HepG2 (cell line): ENCODE measurements around the gene SSNA1. TPM values are rescaled to one million over a fixed set of nuclear protein-coding genes. Genes with fewer than 3 reads are reported as not detected.
A peak's percentile ranks its signal among the peaks of the same experiment; 100 is the strongest.

Experiments
- BORCS8-MEF2B ChIP-seq: sonication (generic); formaldehyde crosslinking; IDR thresholded peaks from 2 replicates; pipeline ENCODE4 v1.8.0; 2022; ENCODE audit warnings: mild to moderate bottlenecking, missing genetic modification reagents
- DRAP1 ChIP-seq: IDR thresholded peaks from 2 replicates; pipeline ENCODE4 v1.6.1; 2016; ENCODE audit warnings: missing genetic modification reagents, missing compliant biosample characterization
- HMG20A ChIP-seq: IDR thresholded peaks from 2 replicates; pipeline ENCODE4 v1.6.1; 2016; ENCODE audit warnings: borderline replicate concordance
- HMGA1 ChIP-seq: sonication (generic); formaldehyde crosslinking; conservative IDR thresholded peaks from 2 replicates; pipeline ENCODE4 v1.4.0; 2020; ENCODE audit warnings: missing genetic modification reagents
- KLF11 ChIP-seq: IDR thresholded peaks from 2 replicates; pipeline ENCODE4 v1.6.1; 2016; ENCODE audit warnings: missing compliant biosample characterization
- MIER3 ChIP-seq: IDR thresholded peaks from 2 replicates; pipeline ENCODE4 v1.6.1; 2016; ENCODE audit warnings: missing compliant biosample characterization, borderline replicate concordance
- SMYD3 ChIP-seq: sonication (generic); formaldehyde crosslinking; IDR thresholded peaks from 2 replicates; pipeline ENCODE4 v1.8.1; 2023; ENCODE audit warnings: mild to moderate bottlenecking, missing genetic modification reagents
- ZBTB20 ChIP-seq: sonication (generic); formaldehyde crosslinking; IDR thresholded peaks from 2 replicates; pipeline ENCODE4 v1.8.1; 2023; ENCODE audit warnings: missing genetic modification reagents, low read depth, mild to moderate bottlenecking, borderline replicate concordance
- ZBTB4 ChIP-seq: sonication (generic); formaldehyde crosslinking; IDR thresholded peaks from 2 replicates; pipeline ENCODE4 v1.4.0; 2020; ENCODE audit warnings: missing genetic modification reagents, mild to moderate bottlenecking, borderline replicate concordance
- ZBTB46 ChIP-seq: sonication (generic); formaldehyde crosslinking; IDR thresholded peaks from 2 replicates; pipeline ENCODE4 v1.4.0; 2020; ENCODE audit warnings: mild to moderate bottlenecking, missing genetic modification reagents, borderline replicate concordance
- ZNF329 ChIP-seq: sonication (generic); formaldehyde crosslinking; IDR thresholded peaks from 2 replicates; pipeline ENCODE4 v1.9.0; 2021; ENCODE audit warnings: low read depth, mild to moderate bottlenecking, missing genetic modification reagents
- ZNF362 ChIP-seq: sonication (generic); formaldehyde crosslinking; IDR thresholded peaks from 2 replicates; pipeline ENCODE4 v1.4.0; 2020; ENCODE audit warnings: missing genetic modification reagents, mild to moderate bottlenecking, borderline replicate concordance
- ZZZ3 ChIP-seq: sonication (generic); formaldehyde crosslinking; IDR thresholded peaks from 2 replicates; pipeline ENCODE4 v1.4.0; 2020; ENCODE audit warnings: missing genetic modification reagents, mild to moderate bottlenecking, borderline replicate concordance
- polyA plus RNA-seq, 8 experiments: library from polyadenylated mRNA; depleted of rRNA in 3 of 8; stranded (reverse) in 7 of 8; unstranded in 1 of 8; fragments of >200 nt; fragmentation: Illumina TruSeq in 4 of 8; extraction: Trizol in 4 of 8; gene quantifications; 2 replicates each; pipeline versions ENCODE4 v1.2.1 to v1.2.3, GENCODE V29; 2011 to 2016; ENCODE audit warnings: low read depth in 4 of 8, missing spikeins in 1 of 8, mixed read lengths in 1 of 8; ENCODE audit not compliant: insufficient read depth in 1 of 8
- total RNA-seq, 5 experiments: library from RNA; depleted of rRNA; stranded (reverse); fragments of >200 nt; fragmentation: Illumina TruSeq; extraction: Trizol; gene quantifications; 2 replicates each; pipeline ENCODE4 v1.2.3, GENCODE V29; 2016; ENCODE audit warnings: low read depth in 1 of 5
- TF ChIP-seq, protein P1 (sequence below), 2 experiments: sonication (generic) in 1 of 2; formaldehyde crosslinking in 1 of 2; IDR thresholded peaks; 2 replicates each; pipeline versions ENCODE4 v1.5.1 to v1.6.1; 2011 to 2020; ENCODE audit warnings: borderline replicate concordance in 1 of 2, low read depth in 1 of 2, low read length in 1 of 2, mild to moderate bottlenecking in 1 of 2, missing genetic modification reagents in 1 of 2, moderate library complexity in 1 of 2
- TF ChIP-seq, protein P2 (sequence below): sonication (generic); formaldehyde crosslinking; IDR thresholded peaks from 2 replicates; pipeline ENCODE4 v1.8.1; 2023; ENCODE audit warnings: mild to moderate bottlenecking, moderate library complexity, missing genetic modification reagents

SSNA1 gene
- total and polyA plus RNA-seq, 2 of the 13 experiments (the other 11 are each of a cell fraction or from before 2014, with no cell fraction given) = 35.9 to 49.4 TPM

- TF ChIP-seq BORCS8-MEF2B = peak; percentile 92; the same call in 1 of the 2 replicates
- peak; percentile 48; the same call in 1 of the 2 replicates for TF ChIP-seq MIER3 (CRISPR knock-in tag)
- TF ChIP-seq, protein P1, sequence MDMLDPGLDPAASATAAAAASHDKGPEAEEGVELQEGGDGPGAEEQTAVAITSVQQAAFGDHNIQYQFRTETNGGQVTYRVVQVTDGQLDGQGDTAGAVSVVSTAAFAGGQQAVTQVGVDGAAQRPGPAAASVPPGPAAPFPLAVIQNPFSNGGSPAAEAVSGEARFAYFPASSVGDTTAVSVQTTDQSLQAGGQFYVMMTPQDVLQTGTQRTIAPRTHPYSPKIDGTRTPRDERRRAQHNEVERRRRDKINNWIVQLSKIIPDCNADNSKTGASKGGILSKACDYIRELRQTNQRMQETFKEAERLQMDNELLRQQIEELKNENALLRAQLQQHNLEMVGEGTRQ (IDR thresholded peaks at IDR 0.05; ENCODE audit: low read depth, low read length) = no peak
- TF ChIP-seq, protein P1 (CRISPR knock-in tag; IDR thresholded peaks at IDR 0.05; ENCODE audit: borderline replicate concordance) = no peak
- TF ChIP-seq DRAP1 (CRISPR knock-in tag) = 0 out of 2 replicates have a peak, but pooled peaks have one; percentile 26
- TF ChIP-seq HMGA1 (CRISPR knock-in tag) = no peak
- TF ChIP-seq, protein P2, sequence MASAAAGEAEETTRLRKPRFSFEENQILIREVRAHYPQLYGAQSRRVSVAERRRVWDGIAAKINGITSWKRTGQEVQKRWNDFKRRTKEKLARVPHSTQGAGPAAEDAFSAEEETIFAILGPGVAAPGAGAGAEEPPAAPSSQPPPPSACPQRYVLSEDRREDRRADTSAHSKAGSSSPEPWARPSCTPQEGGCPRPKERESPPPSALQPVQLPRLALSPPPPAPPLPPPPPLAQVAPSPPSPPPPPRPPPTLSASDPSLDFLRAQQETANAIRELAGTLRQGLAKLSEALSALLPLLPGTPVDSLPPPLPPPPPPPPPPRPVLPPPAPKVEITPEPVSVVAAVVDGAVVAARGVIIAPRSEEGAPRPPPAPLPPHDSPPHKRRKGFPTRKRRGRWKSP (CRISPR knock-in tag) = no peak
- TF ChIP-seq ZBTB4 (CRISPR knock-in tag) = no peak
- no peak for TF ChIP-seq ZBTB46
- 0 out of 2 replicates have a peak, but pooled peaks have one; percentile 47 for TF ChIP-seq SMYD3 (CRISPR knock-in tag)
- no peak for TF ChIP-seq HMG20A (CRISPR knock-in tag)
- no peak for TF ChIP-seq ZNF362 (CRISPR knock-in tag)
- 0 out of 2 replicates have a peak, but pooled peaks have one; percentile 39 for TF ChIP-seq KLF11
- TF ChIP-seq ZNF329 = no peak
- peak; percentile 68; the same call in 1 of the 2 replicates for TF ChIP-seq ZZZ3 (CRISPR knock-in tag)
- TF ChIP-seq ZBTB20 (CRISPR knock-in tag) = no peak
These were observed 16.9 kb downstream of the SSNA1 start, which contains the start of the genes NDOR1 and TMEM203 (continued) for GRCh38 chr9:137205126-137206069.
